T-cell (primary cell): ENCODE data around the gene PLEKHG2. TPM values are rescaled to one million over a fixed set of nuclear protein-coding genes. Genes with fewer than 3 reads are reported as not detected.

Source experiments
- ATAC-seq, 4 experiments: fragments of 200-7000 bp in 3 of 4; fragments of 150-1000 bp in 1 of 4; cut with Tn5 transposase; replicated peaks in 1 of 4; 1 replicate in 3 of 4; 2 replicates in 1 of 4; pipeline ENCODE4 v1.10.0; 2021; ENCODE audit warnings: moderate library complexity in 3 of 4, mild to moderate bottlenecking in 2 of 4, moderate number of reproducible peaks in 1 of 4
- CTCF ChIA-PET, 2 donors: fragments of 300-600 bp; sonication (Branson Sonifier 250); formaldehyde crosslinking; loops; one replicate each; lab custom pipeline; 2022; ENCODE audit warnings: antibody characterized with exemption in 2 of 2; lab: Charles Lee
- POLR2A ChIA-PET, 2 donors: fragments of 300-600 bp; sonication (Branson Sonifier 250); formaldehyde crosslinking; loops; one replicate each; lab custom pipeline; 2022; ENCODE audit warnings: antibody characterized with exemption in 2 of 2; lab: Charles Lee
- DNase-seq, 35 experiments: peaks; one replicate each; pipeline versions ENCODE4 v3.0.0 to v3.0.0-alpha.2; 2013 to 2023
- H3K27ac ChIP-seq: one replicate; pipeline ENCODE4 v1.5.1; 2013; ENCODE audit warnings: low read length
- H3K27me3 ChIP-seq, 2 experiments: replicated peaks in 1 of 2; 1 replicate in 1 of 2; 2 replicates in 1 of 2; pipeline versions ENCODE4 v1.6.1 to v1.7.0; 2013; ENCODE audit warnings: low read length in 1 of 2, mixed read lengths in 1 of 2; ENCODE audit not compliant: control insufficient read depth in 2 of 2, insufficient read depth in 2 of 2; ENCODE audit errors: extremely low read depth in 1 of 2
- H3K36me3 ChIP-seq, 2 donors: 1 replicate in 1 of 2; 2 replicates in 1 of 2; pipeline versions ENCODE4 v1.6.1 to v1.7.0; 2013; ENCODE audit warnings: low read length in 1 of 2; ENCODE audit not compliant: control insufficient read depth in 2 of 2, insufficient read depth in 1 of 2; ENCODE audit errors: extremely low read depth in 1 of 2
- H3K4me1 ChIP-seq, 2 experiments: 1 replicate in 1 of 2; 2 replicates in 1 of 2; pipeline versions ENCODE4 v1.6.1 to v1.7.0; 2013; ENCODE audit warnings: low read length in 2 of 2, mixed read lengths in 1 of 2; ENCODE audit not compliant: insufficient read depth in 2 of 2, control insufficient read depth in 1 of 2; ENCODE audit errors: extremely low read depth in 1 of 2
- H3K4me3 ChIP-seq, 2 donors: 1 replicate in 1 of 2; 2 replicates in 1 of 2; pipeline versions ENCODE4 v1.5.1 to v1.7.0; 2013; ENCODE audit warnings: mild to moderate bottlenecking in 2 of 2, low read length in 1 of 2, moderate library complexity in 1 of 2; ENCODE audit not compliant: control insufficient read depth in 1 of 2; ENCODE audit errors: extremely low read depth in 1 of 2
- H3K9me3 ChIP-seq: 2 replicates; pipeline ENCODE4 v1.7.0; 2013
- H3K27ac Mint-ChIP-seq, 2 donors: one replicate each; pipeline ENCODE4 v1.8.0; 2020 to 2021; ENCODE audit warnings: mild to moderate bottlenecking in 2 of 2, mixed read lengths in 2 of 2
- H3K27me3 Mint-ChIP-seq, 2 donors: one replicate each; pipeline ENCODE4 v1.8.0; 2021 to 2022; ENCODE audit warnings: mixed read lengths in 2 of 2
- H3K36me3 Mint-ChIP-seq: one replicate; pipeline ENCODE4 v1.8.0; 2021; ENCODE audit warnings: mixed read lengths
- H3K4me1 Mint-ChIP-seq, 3 donors: one replicate each; pipeline ENCODE4 v1.8.0; 2020 to 2022; ENCODE audit warnings: mixed read lengths in 3 of 3, mild to moderate bottlenecking in 1 of 3
- H3K4me3 Mint-ChIP-seq, 3 donors: one replicate each; pipeline ENCODE4 v1.8.0; 2020 to 2022; ENCODE audit warnings: mild to moderate bottlenecking in 3 of 3, mixed read lengths in 3 of 3, moderate library complexity in 3 of 3
- H3K9me3 Mint-ChIP-seq, 3 donors: one replicate each; pipeline ENCODE4 v1.8.0; 2020 to 2022; ENCODE audit warnings: mixed read lengths in 3 of 3
- WGBS: methylation state at CpG from one replicate; pipeline ENCODE4 v1.1.5; 2013; ENCODE audit warnings: missing lambda C conversion rate; ENCODE audit not compliant: insufficient coverage; 5-methylcytosine and 5-hydroxymethylcytosine counted together
- total RNA-seq, 35 experiments: library from RNA in 6 of 35; stranded (reverse) in 6 of 35; fragments of 120-200 nt in 1 of 35; gene quantifications; one replicate each; pipeline versions ENCODE4 v1.2.1 to v1.2.4 and lab custom pipeline; 2013 to 2026

The PLEKHG2 gene
- total RNA-seq, 5 donors from 2014 or later (not counting 1 experiment from before 2014, with no cell fraction given): 25.2 to 88.1 (median 36.7) TPM

DNA sequence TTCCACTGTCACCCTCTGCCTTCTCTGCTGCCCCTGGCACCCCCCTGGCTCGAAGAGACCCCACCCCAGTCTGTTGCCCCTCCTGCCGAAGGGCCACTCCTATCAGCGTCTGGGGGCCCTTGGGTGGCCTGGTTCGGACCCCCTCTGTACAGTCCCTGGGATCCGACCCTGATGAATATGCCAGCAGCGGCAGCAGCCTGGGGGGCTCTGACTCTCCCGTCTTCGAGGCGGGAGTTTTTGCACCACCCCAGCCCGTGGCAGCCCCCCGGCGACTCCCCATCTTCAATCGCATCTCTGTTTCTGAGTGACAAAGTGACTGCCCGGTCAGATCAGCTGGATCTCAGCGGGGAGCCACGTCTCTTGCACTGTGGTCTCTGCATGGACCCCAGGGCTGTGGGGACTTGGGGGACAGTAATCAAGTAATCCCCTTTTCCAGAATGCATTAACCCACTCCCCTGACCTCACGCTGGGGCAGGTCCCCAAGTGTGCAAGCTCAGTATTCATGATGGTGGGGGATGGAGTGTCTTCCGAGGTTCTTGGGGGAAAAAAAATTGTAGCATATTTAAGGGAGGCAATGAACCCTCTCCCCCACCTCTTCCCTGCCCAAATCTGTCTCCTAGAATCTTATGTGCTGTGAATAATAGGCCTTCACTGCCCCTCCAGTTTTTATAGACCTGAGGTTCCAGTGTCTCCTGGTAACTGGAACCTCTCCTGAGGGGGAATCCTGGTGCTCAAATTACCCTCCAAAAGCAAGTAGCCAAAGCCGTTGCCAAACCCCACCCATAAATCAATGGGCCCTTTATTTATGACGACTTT, 3.9 kb upstream of the PLEKHG2 start:
- POLR2A ChIA-PET: interaction anchor here (0.6 to 1.2 kb wide), 7 partner anchors 7 to 27 kb away, joined by 3 to 6 read pairs (median 4); partner anchors contain the start of genes PAF1 (in 1 of the 2) and RPS16 (in 1 of the 2)
- H3K27me3 Mint-ChIP-seq: peaks cover 0 to 3% of the 10 kb centered on the region in 2 donors

DNA sequence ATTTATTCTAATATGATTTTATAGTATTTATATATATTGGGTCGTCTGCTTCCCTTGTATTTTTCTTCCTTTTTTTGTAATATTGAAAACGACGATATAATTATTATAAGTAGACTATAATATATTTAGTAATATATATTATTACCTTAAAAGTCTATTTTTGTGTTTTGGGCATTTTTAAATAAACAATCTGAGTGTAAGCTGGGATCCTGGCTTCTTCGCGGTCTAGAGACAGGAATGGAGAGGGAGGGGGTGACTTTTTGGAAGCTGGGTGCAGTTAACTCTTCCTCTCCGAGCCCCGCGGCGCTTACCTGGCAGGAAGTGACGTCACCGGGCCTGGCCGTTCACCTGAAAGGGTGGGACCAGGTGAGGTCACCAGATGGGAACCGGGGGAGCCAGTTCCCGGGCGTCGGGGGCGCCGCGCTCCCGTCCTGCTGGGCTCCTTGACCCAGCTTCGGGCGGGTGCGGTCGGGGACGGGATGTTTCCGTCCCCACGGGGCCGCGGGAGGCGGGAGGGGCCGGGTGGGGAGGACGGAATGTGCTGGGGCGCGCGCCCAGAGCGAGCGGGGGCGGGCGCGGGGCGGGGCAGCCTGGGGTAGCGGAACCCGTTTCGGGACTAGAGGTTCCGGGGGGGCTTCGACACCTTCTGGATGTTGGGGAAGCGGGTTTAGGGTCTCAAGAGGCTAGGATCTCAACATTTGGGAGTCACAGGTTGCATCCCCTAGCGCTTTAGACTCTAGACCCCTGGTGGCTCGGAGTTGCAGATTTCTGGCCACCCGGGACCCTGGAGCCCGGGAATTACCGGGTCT, 3.1 kb upstream of the PLEKHG2 start:
- peak overlapping the region; percentile 95 to 98 for H3K27ac Mint-ChIP-seq
- Histone ChIP-seq H3K27me3 (no peaks in the 10 kb centered on the region), H3K36me3 (peaks cover 5 to 18% of the 10 kb centered on the region in 2 donors), H3K9me3 (no peaks in the 10 kb centered on the region), H3K27ac (peak overlapping the region; percentile 100), H3K4me3 (peak overlapping the region; percentile 97), H3K4me1 (peaks cover 27 to 72% of the 10 kb centered on the region in 2 experiments)
- H3K4me3 Mint-ChIP-seq: peak overlapping the region; percentile 83 to 97 (median 85)
- no peaks in the 10 kb centered on the region for H3K9me3 Mint-ChIP-seq
- H3K27me3 Mint-ChIP-seq: peaks cover 0 to 3% of the 10 kb centered on the region in 2 donors
- H3K4me1 Mint-ChIP-seq: peaks cover 55 to 67% (median 57%) of the 10 kb centered on the region in 3 donors
- CTCF ChIA-PET: interaction anchor here in 1 of 2 donors (2.7 kb wide), 1 partner anchor 12 kb away, joined by 11 read pairs; no protein-coding TSS in a partner anchor
- DNase-seq (peak; percentile 69 to 92 (median 81)), ATAC-seq (peak in 1 of 4 experiments; percentile 7)
- H3K36me3 Mint-ChIP-seq: peaks cover 19% of the 10 kb centered on the region
- POLR2A ChIA-PET: interaction anchor here (0.6 to 1.2 kb wide), 7 partner anchors 8 to 301 kb away, joined by 3 to 9 read pairs (median 5); partner anchors contain the start of gene MED29 (in 1 of the 2)
- WGBS: under 1% methylated on average over 33 of the region's 52 CpGs

More for the DNA sequence above, 3.9 kb upstream of the PLEKHG2 start:
- H3K4me3 Mint-ChIP-seq: peak overlapping the region; percentile 83 to 97 (median 85)
- peaks cover 5 to 18% of the 10 kb centered on the region in 2 donors for H3K36me3 ChIP-seq
- no peaks in the 10 kb centered on the region for H3K27me3 ChIP-seq
- ATAC-seq (no peak), DNase-seq (peak in 11 of 35 experiments; percentile 11 to 67 (median 35))
- peaks cover 16% of the 10 kb centered on the region for H3K36me3 Mint-ChIP-seq
- H3K4me1 ChIP-seq: peaks cover 32 to 70% of the 10 kb centered on the region in 2 experiments
- peaks cover 52 to 64% (median 54%) of the 10 kb centered on the region in 3 donors for H3K4me1 Mint-ChIP-seq
- H3K27ac ChIP-seq: peak overlapping the region; percentile 100
- H3K4me3 ChIP-seq: peak overlapping the region; percentile 97
- WGBS: 5% methylated on average over 14 of the region's 20 CpGs
- CTCF ChIA-PET: interaction anchor here (0.6 to 2.7 kb wide), 2 partner anchors 10 to 11 kb away, joined by 3 to 11 read pairs; no protein-coding TSS in a partner anchor
- H3K27ac Mint-ChIP-seq: peak overlapping the region; percentile 95 to 98
- H3K9me3 Mint-ChIP-seq: no peaks in the 10 kb centered on the region
- H3K9me3 ChIP-seq: no peaks in the 10 kb centered on the region

DNA sequence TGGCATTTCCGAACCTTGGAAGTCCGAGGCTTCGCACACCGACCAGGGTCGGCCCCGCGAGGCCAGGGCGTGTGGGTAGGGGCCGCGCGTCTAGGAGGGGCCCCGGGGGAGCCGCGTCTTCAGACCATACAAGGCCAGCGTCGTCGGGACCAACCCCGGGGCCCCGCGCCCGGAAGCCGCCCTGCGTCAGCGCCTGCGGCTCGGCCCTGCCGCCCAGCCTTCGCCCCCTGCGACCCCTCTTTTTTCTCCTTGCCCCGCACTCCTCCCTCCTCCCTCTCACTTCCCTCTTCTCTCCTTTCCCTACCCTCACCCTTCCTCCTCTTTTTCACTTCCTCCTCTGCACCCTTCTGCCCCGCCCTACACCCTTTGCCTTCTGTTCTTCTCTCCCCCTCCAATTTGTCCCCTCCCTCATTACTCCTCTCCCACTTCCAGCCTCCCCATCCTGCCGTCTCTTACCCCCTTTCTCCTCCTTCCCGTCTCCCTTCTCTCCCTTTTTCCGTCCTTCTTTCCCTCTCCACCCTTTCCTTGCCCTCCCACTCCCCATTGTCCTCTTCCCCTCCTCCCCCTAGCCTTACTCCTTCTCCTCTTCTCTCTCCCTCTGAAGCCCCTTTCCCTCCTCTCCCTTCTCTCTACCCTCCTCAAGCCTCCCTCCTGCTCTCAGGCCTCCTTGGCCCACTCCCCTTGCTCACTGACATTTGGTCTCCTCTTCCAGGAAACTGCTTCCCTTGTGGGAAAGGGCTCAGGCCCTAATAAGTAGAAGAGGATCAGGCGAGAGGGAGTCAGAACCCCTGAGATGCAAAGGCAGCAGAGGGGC, 2.2 kb upstream of the PLEKHG2 start:
- H3K4me1 ChIP-seq: peaks cover 22 to 69% of the 10 kb centered on the region in 2 experiments

DNA sequence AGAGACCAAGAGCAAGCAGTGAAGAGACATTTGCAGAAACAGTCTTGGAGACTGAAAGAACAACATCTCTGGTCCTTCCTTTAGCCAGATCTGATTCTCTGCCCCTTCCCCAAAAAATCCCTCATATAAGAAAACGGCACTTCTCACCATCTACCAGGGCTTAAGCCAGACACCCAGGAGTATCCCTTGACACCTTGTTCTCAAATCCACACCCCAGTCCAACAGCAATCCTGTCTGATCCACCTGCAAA, 1.7 kb upstream of the PLEKHG2 start:
- H3K4me1 Mint-ChIP-seq: peaks cover 44 to 71% (median 50%) of the 10 kb centered on the region in 3 donors

More for the DNA sequence above, 2.2 kb upstream of the PLEKHG2 start:
- Histone ChIP-seq H3K27me3 (no peaks in the 10 kb centered on the region), H3K4me3 (peak overlapping the region; percentile 71 to 97), H3K27ac (peak overlapping the region; percentile 100), H3K9me3 (no peaks in the 10 kb centered on the region), H3K36me3 (peaks cover 9 to 18% of the 10 kb centered on the region in 2 donors)
- WGBS: 2% methylated on average over 30 of the region's 35 CpGs
- CTCF ChIA-PET: no interaction called here
- peak overlapping the region; percentile 79 to 85 (median 83) for H3K4me3 Mint-ChIP-seq
- ATAC-seq (peak; percentile 9 to 23 (median 16)), DNase-seq (peak in 34 of 35 experiments; percentile 47 to 85 (median 68))
- H3K27ac Mint-ChIP-seq: peak overlapping the region; percentile 93 to 94
- POLR2A ChIA-PET: no interaction called here
- no peaks in the 10 kb centered on the region for H3K9me3 Mint-ChIP-seq
- peaks cover 21% of the 10 kb centered on the region for H3K36me3 Mint-ChIP-seq
- peaks cover 49 to 70% (median 55%) of the 10 kb centered on the region in 3 donors for H3K4me1 Mint-ChIP-seq
- H3K27me3 Mint-ChIP-seq: peaks cover 0 to 3% of the 10 kb centered on the region in 2 donors

DNA sequence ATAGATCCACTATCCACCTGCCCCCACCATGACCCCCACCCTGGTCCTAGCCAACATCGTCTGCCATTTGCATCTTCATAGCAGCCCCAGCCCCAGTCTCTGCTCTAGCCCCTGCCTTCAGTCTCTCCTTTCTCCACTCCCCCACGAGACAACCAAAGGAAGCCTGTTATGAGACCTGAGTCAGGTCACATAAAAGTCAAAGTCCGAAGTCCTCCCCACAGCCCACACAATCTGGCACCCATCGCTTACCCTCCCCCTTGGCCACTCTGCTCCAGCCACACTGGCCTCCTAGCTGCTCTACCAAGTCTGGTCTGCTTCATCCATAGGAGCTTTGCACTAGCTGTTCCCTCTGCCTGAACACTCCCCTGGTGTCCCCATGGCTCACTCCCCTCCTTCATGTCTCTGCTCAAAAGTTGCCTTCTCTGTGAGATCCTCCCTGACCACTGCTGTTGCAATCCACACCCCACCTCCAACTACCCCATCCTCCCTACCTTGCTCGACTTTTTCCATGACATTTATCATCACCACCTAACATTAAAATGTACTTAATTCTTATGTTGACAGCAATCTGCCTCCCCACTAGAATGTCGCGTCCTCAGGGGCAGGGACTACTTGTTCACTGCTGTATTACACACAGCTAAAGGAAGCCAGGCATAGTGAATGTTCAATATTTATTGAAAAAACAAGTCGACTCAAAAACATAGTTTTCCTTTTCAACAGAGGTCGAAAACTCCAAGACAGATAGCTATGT, 1.2 kb upstream of the PLEKHG2 start:
- H3K4me1 Mint-ChIP-seq: peaks cover 39 to 67% (median 45%) of the 10 kb centered on the region in 3 donors
- peak overlapping the region; percentile 93 to 94 for H3K27ac Mint-ChIP-seq
- no peaks in the 10 kb centered on the region for H3K9me3 ChIP-seq
- H3K4me1 ChIP-seq: peaks cover 14 to 59% of the 10 kb centered on the region in 2 experiments
- H3K27ac ChIP-seq: peak overlapping the region; percentile 100
- peaks cover 0 to 3% of the 10 kb centered on the region in 2 donors for H3K27me3 Mint-ChIP-seq
- peak overlapping the region; percentile 79 to 85 (median 83) for H3K4me3 Mint-ChIP-seq
- ATAC-seq: no peak
- POLR2A ChIA-PET: interaction anchor here (0.6 to 1.8 kb wide), 12 partner anchors 8 to 61 kb away, joined by 3 to 13 read pairs (median 4); partner anchors contain the start of genes MED29 (in 1 of the 2), PAF1 (in 1 of the 2) and RPS16 (in 1 of the 2)
- H3K36me3 ChIP-seq: peaks cover 15 to 18% of the 10 kb centered on the region in 2 donors
- H3K27me3 ChIP-seq: no peaks in the 10 kb centered on the region
- H3K36me3 Mint-ChIP-seq: peaks cover 21% of the 10 kb centered on the region
- peak overlapping the region; percentile 20 to 97 for H3K4me3 ChIP-seq
- DNase-seq: peak in 8 of 35 experiments; percentile 15 to 53 (median 36)
- CTCF ChIA-PET: interaction anchor here (0.6 to 2.2 kb wide), 11 partner anchors 10 to 58 kb away, joined by 3 to 29 read pairs (median 4); partner anchors contain the start of genes MED29 (in 1 of the 2), PAF1 (in 1 of the 2) and RPS16 (in 1 of the 2)
- no peaks in the 10 kb centered on the region for H3K9me3 Mint-ChIP-seq
- 23% methylated on average over 4 of the region's 9 CpGs for WGBS

More for the DNA sequence above, 1.7 kb upstream of the PLEKHG2 start:
- 75% methylated on average over 1 of the region's 1 CpG for WGBS
- POLR2A ChIA-PET: interaction anchor here (1.4 to 1.8 kb wide), 3 partner anchors 8 to 25 kb away, joined by 4 to 12 read pairs (median 9); partner anchors contain the start of gene RPS16 (in 1 of the 2)
- H3K27ac Mint-ChIP-seq: peak overlapping the region; percentile 93 to 94
- H3K4me1 ChIP-seq: peaks cover 16 to 64% of the 10 kb centered on the region in 2 experiments
- H3K27ac ChIP-seq: peak overlapping the region; percentile 100
- H3K4me3 ChIP-seq: peak overlapping the region; percentile 20 to 97
- H3K27me3 ChIP-seq: no peaks in the 10 kb centered on the region
- ATAC-seq: no peak
- H3K9me3 ChIP-seq: no peaks in the 10 kb centered on the region
- DNase-seq: peak in 1 of 35 experiments; percentile 51
- H3K9me3 Mint-ChIP-seq: no peaks in the 10 kb centered on the region
- peaks cover 0 to 3% of the 10 kb centered on the region in 2 donors for H3K27me3 Mint-ChIP-seq
- peak overlapping the region; percentile 79 to 85 (median 83) for H3K4me3 Mint-ChIP-seq
- H3K36me3 Mint-ChIP-seq: peaks cover 21% of the 10 kb centered on the region
- peaks cover 10 to 18% of the 10 kb centered on the region in 2 donors for H3K36me3 ChIP-seq
- CTCF ChIA-PET: interaction anchor here (0.9 to 2.2 kb wide), 6 partner anchors 9 to 20 kb away, joined by 3 to 29 read pairs (median 6); partner anchors contain the start of genes MED29 (in 1 of the 2) and PAF1 (in 1 of the 2)
